NCI-H1436 treated with DMSO at 0.1 percent for 48 hours (cell line): ENCODE measurements around the gene ARHGEF28.

Source experiments
- DNase-seq: peaks from one replicate; lab custom pipeline; 2025; lab: John Stamatoyannopoulos, UW

Gene ARHGEF28

DNA sequence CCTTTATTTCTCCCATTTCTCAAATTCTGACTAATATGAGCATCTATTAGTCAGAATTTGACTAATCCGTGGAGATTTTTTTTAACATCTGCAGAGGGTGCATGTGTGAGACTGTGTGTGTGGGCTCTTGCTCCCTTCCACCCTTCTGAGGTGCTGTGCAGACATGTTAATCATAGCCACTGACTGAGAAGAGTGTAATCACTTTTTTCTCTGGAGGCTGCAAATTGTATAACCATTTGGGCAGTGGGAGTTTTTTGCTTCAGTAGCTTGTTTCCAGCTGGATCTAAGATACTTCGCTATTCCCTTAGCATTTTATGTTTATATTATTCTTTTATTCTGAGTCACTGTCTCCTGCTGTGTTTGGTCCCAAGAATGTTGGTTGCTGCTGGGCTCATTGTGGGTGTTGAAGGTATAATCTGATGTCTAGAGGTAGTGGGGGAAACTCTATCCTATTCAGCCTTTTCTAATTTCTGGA lies 66.2 kb downstream of the ARHGEF28 start:
- DNase-seq: no peak

DNA sequence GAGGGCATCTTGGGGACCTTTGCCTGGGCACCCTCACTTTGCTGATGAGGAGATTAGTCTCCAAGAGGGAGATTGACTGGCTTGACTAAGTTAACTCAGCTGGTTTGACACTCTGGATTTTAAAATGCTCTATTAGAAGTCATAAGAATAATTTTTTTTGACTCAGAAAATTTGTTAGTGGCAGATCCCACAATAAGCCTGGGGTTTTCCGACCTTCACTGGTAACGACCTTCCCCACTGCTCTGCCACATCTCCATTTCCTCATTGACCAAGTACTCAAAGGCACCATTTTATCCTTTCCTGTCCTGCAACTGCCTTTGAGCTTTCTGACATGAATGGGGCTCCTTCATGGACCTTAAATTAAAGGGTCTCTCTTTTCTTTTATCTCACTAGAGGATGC lies 67.0 kb downstream of the ARHGEF28 start:
- no peak for DNase-seq

DNA sequence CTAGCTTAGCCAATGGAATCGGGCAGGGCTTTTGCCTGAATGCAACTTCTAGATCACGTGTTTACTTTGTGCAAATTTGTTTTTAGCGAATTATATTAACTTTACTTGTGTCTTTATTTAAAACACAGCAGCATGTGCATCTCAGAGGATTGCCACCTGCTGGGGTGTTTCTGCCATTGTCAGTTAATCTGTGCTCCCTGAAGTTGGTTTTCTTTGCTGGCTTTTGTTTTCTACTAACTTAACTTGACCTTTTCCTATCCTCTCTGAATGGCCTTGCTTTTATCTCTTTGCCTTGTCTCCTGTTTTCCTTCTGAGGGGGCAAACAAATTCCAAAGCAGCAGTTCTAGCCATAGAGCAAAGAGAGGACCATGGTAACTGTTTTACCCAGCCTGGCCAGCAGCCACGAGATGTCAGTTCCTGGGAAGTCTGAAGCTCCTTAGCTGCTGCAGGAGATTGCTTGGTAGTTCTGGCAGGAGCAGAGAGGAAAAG lies 67.6 kb downstream of the ARHGEF28 start:
- DNase-seq: no peak

DNA sequence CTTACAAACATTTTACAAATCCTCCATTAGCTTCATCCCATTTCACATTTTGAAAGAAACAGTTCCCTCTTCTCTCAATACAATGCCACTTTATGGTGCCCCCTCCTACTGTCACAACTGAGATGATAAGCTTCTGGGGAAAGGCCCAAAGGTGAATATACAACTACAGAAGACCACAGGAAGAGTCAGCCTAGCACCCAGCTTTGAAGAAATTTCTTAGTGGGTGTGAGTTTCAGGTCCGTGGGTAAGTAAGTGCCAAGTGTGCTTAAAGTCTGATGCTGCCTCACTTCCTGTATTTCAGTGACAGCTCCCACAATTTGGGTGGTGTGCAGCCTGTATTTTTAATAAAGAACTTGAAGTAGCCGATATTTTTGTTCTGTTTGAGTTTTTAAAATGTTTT lies 68.1 kb downstream of the ARHGEF28 start:
- no peak for DNase-seq

DNA sequence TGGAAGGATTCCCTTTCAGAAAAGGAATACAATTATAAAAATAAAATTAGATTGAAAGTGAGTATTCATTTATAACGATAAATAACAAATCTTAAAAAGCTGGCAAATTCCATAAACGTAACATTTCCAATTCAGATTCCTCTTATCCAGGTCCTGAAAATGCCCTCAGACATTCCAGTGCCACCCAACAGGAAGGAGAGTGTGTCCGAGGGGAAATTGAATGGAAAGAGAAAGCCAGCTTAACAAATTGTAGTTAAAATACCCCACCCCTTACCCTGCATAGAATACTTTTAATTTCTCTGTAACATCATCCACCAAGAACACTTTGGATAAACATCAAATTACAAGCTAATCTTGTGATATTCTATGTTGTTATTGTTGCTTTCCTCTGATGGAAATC lies 72.0 kb downstream of the ARHGEF28 start:
- DNase-seq: no peak

DNA sequence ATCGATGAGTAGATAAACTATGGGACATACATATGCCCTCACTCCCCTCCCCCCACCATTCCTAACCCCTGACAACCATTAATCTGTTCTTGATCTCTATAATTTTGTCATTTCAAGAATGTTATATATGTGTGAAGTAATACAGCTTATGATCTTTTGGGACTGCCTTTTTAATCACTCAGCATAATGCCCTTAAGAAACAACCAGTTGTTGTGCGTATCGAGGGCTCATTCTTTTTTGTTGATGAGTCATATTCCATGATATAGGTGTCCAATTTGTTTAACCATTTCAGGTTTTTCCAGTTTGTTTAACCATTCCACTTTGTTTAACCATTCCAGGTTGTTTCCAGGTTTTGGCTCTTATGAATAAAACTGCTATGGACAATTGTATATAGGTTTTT lies 75.6 kb downstream of the ARHGEF28 start:
- DNase-seq: no peak

DNA sequence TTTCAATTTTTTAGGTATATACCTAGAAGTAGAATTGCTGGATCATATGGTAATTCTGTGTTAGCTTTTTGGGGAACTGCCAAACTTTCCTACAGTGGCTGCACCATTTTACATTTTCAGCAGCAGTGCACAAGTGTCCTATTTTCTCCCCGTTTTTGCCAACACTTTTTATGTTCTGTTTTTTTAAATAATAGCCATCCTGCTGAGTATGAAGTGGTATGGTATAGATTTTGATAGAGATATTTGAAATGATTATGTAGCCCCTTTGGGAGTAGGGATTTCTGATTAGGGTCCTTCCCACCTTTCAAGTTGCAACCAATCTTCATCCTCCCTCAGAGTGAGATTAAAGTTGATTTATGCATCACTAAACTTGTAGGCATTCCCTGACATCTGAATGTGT lies 76.5 kb downstream of the ARHGEF28 start:
- DNase-seq: no peak

DNA sequence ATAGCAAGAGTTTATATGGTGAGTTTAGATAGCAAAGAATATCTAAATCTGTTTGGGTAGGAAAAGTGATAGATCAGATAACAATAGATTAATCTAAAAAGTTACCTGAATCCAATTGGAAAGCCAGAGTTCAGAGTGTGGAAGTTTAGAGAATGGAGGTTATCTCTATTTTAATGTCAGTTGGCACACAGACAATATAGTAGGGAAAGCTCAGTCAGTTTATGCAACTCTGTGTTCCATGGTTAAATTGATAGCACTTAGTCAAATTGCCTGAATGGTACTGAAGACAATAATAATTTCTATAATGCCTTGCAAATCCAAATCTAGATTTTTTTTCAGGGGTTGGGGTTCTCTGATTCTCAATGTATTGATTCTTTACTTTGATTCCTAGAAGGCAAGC lies 77.0 kb downstream of the ARHGEF28 start:
- no peak for DNase-seq

DNA sequence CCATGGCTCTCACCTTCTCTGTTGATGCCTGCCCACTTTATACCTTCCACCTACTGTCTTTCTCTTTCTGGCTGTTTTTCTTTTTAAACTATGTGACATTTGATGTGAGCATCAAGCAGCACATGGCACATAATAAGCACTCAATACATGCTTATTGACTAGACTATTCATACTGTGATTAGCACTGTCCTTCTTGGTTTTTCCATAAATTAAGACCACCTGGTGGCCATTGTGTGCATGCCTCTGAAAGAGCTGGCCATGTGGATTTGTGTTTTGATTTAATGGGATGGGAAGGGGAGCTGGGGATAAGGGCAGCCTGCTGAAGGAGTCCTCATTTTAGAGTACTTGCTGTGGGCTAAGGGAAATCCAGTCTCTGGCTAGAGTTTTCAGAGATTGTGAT lies 79.4 kb downstream of the ARHGEF28 start:
- DNase-seq: no peak

DNA sequence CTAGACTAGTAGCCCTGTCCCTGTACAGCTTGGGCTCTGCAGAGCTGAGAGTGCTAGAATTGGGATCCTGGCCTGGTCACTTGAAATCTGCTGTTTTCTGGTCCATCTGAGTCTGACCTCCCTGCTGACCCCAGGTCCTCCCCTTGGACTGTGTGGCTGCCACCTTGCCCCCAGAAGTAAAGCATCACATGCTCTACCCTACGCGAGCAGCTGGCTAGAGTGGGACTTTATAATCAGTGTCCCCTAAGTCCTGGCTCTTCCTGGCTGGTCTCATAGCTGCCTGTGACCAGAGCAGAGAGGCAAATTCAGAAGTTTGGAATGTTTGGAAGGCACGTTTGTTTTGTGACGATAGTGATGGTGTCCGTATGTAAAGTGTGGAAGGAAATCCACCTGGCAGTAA lies 81.0 kb downstream of the ARHGEF28 start:
- no peak for DNase-seq

DNA sequence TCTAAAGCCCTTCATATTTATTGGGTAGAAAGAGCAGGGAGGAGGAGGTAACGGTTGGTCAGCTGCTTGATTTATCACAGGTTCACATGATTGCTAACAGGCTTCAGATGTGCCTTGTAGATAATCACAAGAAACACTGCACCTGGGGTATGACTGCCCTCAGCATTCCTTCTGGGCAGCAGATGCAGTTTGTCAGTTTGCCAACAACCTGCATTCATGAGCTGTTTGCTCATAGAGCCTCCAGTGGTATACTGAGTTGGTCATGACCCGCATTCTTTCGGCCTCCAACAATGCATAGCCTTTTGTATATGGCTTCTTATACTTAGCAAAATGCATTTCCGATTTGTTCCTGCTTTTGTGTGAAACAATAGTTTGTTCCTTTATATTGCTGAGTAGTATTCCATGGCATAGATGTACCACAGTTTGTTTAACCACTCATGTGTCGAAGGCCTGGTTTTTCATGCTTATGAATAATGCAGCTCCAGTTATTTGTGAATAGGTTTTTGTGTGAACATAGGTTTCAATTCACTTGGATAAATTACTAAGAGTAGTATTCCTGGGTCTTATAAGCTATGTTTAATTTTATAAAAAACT lies 83.6 kb downstream of the ARHGEF28 start:
- no peak for DNase-seq

DNA sequence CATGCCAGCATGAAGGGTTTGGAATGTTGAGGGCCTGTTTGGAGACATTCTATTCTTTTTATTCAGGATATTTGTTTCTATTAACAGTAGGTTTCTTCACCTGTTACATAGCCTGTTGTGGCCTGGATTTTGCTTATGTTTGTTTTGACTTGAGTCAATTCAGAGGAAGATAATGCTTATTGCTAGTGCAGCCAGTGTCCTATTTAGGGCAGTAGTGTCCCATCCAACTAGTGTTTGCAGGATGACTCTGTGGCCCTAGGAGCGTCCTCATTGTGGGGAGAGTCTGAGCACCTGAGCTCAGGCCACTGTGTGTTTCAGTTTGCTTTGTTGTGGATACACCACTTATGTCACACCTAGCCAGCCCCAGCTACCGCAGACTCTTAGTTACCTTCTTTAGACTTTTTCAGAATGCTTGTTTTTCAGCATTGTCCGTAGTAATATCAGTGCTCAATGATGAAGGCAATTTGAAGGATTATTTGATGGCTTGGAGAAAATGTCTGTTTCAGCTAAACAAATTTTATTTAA lies 90.3 kb downstream of the ARHGEF28 start:
- DNase-seq: no peak

DNA sequence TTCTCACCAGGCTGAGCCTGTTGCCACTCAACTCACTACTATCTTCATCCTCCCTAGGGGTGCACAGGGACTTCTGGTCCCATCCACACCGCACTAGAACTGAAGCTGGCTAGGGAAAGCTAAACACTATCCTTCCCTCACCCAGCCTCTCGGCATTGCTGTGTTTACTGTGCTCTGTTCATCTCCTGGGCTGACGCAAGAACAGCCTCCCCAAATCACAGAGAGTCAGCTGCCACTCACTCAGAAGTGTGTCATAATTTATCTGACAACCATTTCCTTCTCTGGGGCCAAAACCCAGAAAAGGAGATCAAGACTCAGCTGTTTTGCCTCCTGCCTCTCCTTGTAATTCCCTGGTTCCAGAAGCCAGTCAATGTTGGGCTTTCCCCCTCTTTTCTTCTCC lies 92.8 kb downstream of the ARHGEF28 start:
- no peak for DNase-seq

DNA sequence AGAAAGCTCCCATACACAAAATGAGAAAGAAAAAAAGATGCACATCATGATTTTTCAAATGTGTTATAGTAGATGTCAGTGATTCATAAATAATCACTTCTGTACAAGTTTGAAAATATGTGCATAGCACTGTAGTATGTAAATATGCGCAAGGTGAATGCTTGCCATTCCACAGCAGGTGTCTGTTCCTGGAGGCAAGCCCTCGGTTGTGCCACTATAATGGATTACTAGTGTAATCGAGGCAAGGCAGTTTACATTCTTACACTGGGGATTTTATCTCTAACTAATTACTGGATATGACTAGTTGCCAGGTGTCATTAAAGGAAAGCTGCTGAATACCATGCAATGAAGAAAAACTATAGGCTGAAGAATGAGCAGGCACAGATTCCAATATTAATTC lies 93.6 kb downstream of the ARHGEF28 start:
- DNase-seq: no peak

DNA sequence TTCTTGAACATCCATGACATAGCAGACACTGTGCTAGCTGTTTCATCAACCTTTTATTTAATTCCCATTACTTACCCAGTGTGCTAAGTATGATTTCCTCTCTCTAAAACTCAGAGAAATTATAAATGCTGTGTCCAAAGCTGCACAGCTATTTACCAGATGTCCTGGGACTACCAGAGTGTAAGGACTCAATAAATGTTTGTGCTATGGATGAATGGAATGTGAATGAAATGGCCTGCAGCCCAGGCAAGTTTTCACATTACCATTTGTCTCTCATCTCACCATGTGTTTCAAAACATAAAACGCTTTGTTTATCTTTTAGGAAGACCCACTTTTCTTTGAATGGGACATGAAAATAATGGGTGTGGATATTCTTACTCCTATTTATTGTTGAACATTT lies 96.2 kb downstream of the ARHGEF28 start:
- DNase-seq: no peak

DNA sequence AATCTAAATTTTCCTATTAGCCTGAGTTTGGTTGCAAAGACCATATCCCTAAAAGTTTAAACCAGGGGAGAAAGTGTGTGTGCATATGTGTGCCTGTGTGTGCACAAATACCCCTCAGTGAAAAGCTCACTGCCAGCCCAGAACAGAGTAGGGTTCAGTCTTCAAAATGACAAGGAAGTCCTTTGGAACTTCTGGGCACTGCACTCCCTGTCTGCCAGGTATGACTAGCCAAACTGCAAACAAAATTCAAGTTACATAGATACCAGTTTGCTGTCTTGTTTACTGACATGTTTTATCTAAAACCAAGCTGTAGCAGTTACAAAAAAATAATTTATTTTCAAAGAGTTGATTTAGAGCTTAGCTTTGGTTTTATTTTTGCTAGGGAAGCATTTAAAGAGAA lies 100.1 kb downstream of the ARHGEF28 start:
- no peak for DNase-seq

DNA sequence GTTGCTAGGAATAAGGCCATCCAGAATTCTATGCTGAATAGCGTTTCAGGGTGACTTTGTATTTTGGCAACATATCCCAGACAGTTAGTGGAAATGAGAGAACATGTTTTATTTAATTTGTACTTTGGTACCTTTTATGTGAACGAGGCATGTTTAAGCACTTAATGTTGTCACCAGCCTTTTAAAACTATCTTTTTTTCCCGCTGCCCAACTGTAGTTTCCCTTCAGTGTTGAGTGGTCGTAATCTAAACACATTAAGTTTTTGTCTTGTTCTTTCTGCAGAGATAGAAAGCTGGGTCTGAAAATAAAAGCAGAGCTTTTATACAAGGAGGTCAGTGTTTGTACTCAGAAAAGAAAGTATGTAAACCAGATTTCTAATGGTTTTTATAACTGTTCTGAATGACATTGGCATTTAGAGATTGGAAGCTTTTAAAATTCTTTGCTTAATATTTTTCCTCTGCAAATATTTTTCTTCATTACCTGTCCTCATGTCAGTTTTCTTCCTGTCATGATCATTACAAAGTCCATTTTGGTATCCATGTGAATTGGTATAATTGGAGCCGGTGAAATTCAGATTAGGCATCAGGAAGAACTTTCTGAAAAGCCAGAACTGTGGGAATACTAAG lies 100.7 kb downstream of the ARHGEF28 start:
- DNase-seq: no peak

DNA sequence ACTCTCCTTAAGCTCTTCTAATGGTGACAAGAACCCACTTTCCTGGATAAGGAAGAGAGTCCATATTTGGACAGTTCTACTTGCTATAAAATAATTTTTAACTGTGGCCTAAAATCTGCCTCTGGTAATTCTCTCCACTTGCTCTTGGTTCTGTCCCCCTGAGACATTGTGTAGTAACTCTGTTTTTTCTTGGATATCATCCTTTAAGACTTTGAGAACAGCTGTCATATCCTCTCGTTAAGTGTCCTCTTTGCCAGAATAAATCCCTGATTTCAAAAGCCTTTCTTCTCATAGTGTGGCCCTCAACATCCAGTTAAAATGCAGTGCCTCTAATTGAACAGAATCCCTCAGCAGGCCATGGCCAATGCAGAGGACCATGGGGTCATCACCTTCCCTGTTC lies 101.5 kb downstream of the ARHGEF28 start:
- DNase-seq: no peak

DNA sequence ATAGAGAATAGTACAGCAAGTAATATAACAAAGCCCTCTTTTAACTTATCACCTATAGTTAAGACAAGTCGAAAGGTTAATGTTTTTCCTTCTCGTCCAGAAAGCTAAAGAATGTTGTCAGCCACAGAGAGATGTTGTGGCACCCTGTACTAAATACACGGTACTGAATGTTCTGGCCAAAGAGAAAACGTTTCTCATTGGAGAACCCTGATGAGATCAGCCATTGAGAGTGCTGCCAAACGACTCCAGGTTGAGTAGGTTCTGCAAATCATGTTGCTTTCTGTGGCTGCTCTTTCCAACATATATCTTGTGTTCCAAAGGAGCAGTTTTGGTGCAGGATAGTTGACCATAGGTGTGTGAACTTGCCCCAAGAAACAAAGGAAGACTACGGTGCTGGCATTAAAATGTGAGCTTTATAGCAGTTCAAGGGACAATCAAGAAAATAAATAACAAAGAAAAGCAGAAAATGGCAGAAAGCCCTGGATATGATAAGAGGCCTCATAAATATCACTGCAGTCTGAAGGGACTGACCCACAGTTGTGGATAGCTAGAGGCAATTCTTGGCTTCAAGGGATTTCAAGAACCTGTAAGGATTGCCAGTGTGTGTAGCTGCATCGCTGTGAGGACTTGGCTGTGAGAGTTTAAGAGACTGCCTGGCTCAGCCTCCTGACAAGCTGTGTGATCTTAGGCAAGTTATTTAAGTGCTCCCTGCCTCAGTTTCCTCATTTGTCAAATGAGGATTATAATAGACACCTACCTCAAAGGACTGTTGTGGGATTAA lies 102.7 kb downstream of the ARHGEF28 start:
- no peak for DNase-seq

DNA sequence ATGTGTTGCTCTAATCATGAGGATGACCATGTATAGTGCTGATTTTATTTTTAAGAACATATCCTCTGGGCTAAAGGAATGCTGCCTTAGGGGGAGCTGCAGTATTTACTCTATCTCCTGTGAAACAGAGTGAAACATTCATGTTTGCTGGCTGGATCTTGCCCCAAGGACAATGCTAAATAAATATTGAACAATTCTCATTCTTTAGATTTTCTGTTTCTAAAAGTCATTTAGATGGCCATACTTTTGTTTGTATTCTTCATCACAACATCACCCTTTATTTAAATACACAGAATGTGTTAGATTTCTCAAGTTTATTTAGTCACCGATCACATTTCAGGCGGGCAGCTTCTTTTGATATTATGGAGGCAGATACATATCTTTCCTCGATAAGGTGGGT lies 103.3 kb downstream of the ARHGEF28 start:
- DNase-seq: no peak

DNA sequence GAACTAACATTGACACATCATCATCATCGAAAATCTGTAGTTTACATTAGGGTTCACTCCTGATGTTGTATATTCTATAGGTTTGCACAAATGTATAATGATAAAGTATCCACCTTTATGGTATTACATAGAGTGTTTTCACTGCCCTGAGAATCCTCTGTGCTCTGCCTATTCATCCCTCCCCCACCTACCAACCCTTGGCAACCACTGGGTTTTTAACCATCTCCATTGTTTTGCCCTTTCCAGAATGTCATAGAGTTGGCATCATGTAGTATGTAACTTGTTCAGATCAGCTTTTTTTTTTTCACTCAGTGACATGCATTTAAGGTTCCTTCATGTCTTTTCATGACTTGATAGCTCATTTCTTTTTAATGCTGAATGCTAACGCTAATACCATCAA lies 106.0 kb downstream of the ARHGEF28 start:
- DNase-seq: no peak

DNA sequence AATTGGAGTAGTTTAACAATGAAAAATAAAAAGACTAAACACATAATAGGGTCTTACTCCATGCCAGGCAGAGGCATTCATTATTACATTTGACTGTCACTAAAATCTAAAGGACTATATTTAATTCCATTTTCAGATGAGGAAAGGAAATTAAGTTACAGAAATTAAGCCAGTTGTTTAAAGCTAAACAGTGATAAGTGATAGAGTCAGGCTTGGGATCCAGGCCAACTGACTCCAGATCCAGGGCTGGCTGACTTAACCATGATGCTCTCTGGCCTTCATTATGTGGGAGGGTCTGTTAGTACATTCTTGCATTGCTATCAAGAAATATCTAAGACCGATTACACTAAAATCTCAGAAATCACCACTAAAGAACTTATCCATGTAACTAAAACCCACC lies 107.2 kb downstream of the ARHGEF28 start:
- no peak for DNase-seq
